ENCODE data around the gene TENM3. TPM values are rescaled to one million over a fixed set of nuclear protein-coding genes. Genes with fewer than 3 reads are reported as not detected.

TENM3 gene
- total and polyA plus RNA-seq, 7 experiments from 2014 or later: not detected

DNA sequence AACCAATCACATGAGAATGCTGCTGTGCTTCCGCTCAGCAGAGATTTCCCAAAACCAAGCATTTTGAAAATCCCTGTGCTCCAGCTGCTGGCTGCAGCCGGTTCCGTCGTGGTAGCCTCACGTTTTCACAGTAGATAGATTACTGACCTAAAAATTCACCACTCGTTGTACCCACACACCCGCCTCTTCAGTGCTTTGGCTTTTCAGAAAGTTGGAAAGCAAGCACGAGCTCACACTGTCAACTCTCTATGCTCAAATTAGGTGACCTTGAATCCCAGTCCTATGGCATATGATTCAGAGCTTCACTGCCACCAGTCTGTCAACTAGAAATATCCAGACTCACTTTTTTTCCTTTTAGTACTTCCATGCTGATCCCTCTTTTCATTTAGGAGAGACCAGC, 505.1 kb downstream of the TENM3 start:
- no peak overlapping the region for H3K4me3 ChIP-seq (ENCODE audit: low read length)
- H3K27ac ChIP-seq (ENCODE audit: low read depth, low read length): no peak overlapping the region
- no peak for DNase-seq
- Mint-ChIP-seq H3K27me3 (peaks cover 3 to 18% (median 11%) of the 10 kb centered on the region in 5 donors), H3K4me1 (no peaks in the 10 kb centered on the region), H3K9me3 (peaks cover 0 to 3% (median 0%) of the 10 kb centered on the region in 11 donors), H3K36me3 (no peaks in the 10 kb centered on the region), H3K4me3 (no peak overlapping the region), H3K27ac (no peak overlapping the region)
- no peaks in the 10 kb centered on the region for H3K36me3 ChIP-seq (ENCODE audit: control insufficient read depth in 2 of 3, insufficient read depth in 3 of 3, low read length in 3 of 3)
- no peak for ATAC-seq
- intact Hi-C loops (cut with micrococcal nuclease): no loop called here
- no peaks in the 10 kb centered on the region for H3K27me3 ChIP-seq (ENCODE audit: control insufficient read depth in 2 of 2, insufficient read depth in 2 of 2, low read length in 2 of 2)
- POLR2A ChIA-PET: no interaction called here
- H3K9me3 ChIP-seq (ENCODE audit: control insufficient read depth in 2 of 3, low read length in 3 of 3): no peaks in the 10 kb centered on the region
- H3K4me1 ChIP-seq (ENCODE audit: control insufficient read depth in 2 of 2, insufficient read depth in 2 of 2, low read length in 2 of 2): no peaks in the 10 kb centered on the region
- CTCF ChIA-PET: no interaction called here

DNA sequence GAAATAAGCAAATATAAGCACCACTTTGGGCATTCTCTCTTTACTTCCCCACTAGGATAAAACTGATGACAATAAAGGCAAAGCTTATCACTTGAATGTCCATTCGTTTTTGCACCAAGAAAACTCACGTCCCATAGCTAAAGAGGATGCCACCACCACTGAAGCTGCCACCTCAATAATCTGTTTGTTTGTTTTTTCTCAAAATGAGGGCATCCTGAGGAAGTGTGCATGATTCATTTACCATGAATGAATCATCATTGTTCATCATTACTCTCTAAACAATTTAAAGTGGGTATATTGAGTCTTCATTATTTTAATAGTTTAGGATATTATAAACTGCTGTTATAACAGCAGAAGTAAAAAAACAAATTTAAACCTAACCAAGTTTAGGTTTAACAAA, 505.7 kb downstream of the TENM3 start:
- ATAC-seq (no peak), DNase-seq (no peak)
- Histone ChIP-seq H3K27me3 (ENCODE audit: control insufficient read depth in 2 of 2, insufficient read depth in 2 of 2, low read length in 2 of 2) (no peaks in the 10 kb centered on the region), H3K4me1 (ENCODE audit: control insufficient read depth in 2 of 2, insufficient read depth in 2 of 2, low read length in 2 of 2) (no peaks in the 10 kb centered on the region), H3K36me3 (ENCODE audit: control insufficient read depth in 2 of 3, insufficient read depth in 3 of 3, low read length in 3 of 3) (no peaks in the 10 kb centered on the region), H3K27ac (ENCODE audit: low read depth, low read length) (no peak overlapping the region), H3K9me3 (ENCODE audit: control insufficient read depth in 2 of 3, low read length in 3 of 3) (no peaks in the 10 kb centered on the region), H3K4me3 (ENCODE audit: low read length) (no peak overlapping the region)
- Mint-ChIP-seq H3K4me1 (no peaks in the 10 kb centered on the region), H3K27ac (no peak overlapping the region), H3K36me3 (no peaks in the 10 kb centered on the region), H3K9me3 (peaks cover 0 to 3% (median 0%) of the 10 kb centered on the region in 11 donors), H3K27me3 (peaks cover 3 to 17% (median 11%) of the 10 kb centered on the region in 5 donors), H3K4me3 (no peak overlapping the region)
- POLR2A ChIA-PET: no interaction called here
- intact Hi-C loops (cut with micrococcal nuclease): no loop called here
- CTCF ChIA-PET: no interaction called here

DNA sequence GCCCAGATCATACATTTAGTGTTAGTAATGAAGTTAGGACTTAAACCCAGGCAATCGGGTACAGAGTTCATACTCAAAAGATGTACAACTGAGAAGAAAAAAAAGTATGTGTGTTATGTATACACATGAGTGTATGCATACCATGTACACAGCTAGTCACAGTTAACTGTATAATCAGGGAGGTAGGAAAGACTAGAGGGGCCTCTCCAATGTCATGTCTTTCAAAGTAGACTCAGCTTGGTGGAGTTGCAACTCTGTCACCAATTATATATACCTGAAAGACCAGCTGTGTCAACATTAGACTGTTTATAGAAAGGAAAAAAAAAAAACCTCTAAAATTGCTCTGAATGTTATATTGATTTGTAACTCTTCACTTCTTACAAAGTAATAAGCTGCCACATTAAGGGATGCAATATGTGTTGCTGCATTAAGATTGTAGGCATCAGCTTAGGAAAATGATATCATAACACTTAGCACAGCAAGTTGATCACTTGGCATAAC, 506.5 kb downstream of the TENM3 start:
- intact Hi-C loops (cut with micrococcal nuclease): no loop called here
- Mint-ChIP-seq H3K27ac (no peak overlapping the region), H3K9me3 (peaks cover 0 to 3% (median 0%) of the 10 kb centered on the region in 11 donors), H3K4me3 (no peak overlapping the region), H3K27me3 (peaks cover 3 to 20% (median 11%) of the 10 kb centered on the region in 5 donors), H3K36me3 (no peaks in the 10 kb centered on the region), H3K4me1 (no peaks in the 10 kb centered on the region)
- DNase-seq (no peak), ATAC-seq (no peak)
- ChIA-PET POLR2A (no interaction called here), CTCF (no interaction called here)
- Histone ChIP-seq H3K27ac (ENCODE audit: low read depth, low read length) (no peak overlapping the region), H3K4me3 (ENCODE audit: low read length) (no peak overlapping the region), H3K4me1 (ENCODE audit: control insufficient read depth in 2 of 2, insufficient read depth in 2 of 2, low read length in 2 of 2) (no peaks in the 10 kb centered on the region), H3K9me3 (ENCODE audit: control insufficient read depth in 2 of 3, low read length in 3 of 3) (no peaks in the 10 kb centered on the region), H3K36me3 (ENCODE audit: control insufficient read depth in 2 of 3, insufficient read depth in 3 of 3, low read length in 3 of 3) (no peaks in the 10 kb centered on the region), H3K27me3 (ENCODE audit: control insufficient read depth in 2 of 2, insufficient read depth in 2 of 2, low read length in 2 of 2) (no peaks in the 10 kb centered on the region)

DNA sequence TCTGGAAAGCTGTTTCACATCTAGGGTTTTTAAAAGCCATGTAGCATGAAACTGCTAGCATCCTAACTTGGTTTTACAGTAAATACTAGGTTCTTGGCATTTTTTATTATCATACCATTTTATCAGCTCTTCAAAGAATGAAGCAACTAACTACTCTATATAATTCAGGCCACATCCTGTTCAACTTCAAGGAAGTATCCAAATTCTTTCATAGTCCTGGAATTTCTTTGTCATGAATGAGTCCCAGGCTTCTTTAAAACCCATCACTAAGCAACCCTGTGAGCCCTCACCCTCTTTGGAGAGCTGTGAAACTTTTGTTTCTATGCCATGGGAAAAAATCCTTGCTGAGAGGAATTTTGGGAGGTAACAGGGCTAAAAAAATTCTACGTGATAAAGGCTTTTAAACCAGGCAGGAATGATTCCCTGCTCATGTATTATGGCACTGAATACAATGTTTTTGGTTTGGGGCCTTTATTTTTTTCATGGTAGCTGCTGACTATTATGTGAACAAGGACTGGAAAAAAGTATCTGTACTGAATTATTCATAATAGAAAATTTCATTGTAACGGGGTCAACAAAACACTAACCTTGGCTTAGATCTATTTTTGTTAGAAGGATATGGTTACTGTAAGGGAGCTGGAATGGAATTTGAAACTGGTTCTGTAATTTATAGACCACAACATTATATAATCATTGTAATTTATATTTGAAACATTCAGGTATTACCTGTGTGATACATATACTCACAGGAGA, 509.1 kb downstream of the TENM3 start:
- ATAC-seq (no peak), DNase-seq (no peak)
- CTCF ChIA-PET: no interaction called here
- no peaks in the 10 kb centered on the region for H3K4me1 Mint-ChIP-seq
- intact Hi-C loops (cut with micrococcal nuclease): no loop called here
- Histone ChIP-seq H3K36me3 (ENCODE audit: control insufficient read depth in 2 of 3, insufficient read depth in 3 of 3, low read length in 3 of 3) (no peaks in the 10 kb centered on the region), H3K27me3 (ENCODE audit: control insufficient read depth in 2 of 2, insufficient read depth in 2 of 2, low read length in 2 of 2) (no peaks in the 10 kb centered on the region), H3K9me3 (ENCODE audit: control insufficient read depth in 2 of 3, low read length in 3 of 3) (no peaks in the 10 kb centered on the region), H3K4me3 (ENCODE audit: low read length) (no peak overlapping the region), H3K27ac (ENCODE audit: low read depth, low read length) (no peak overlapping the region), H3K4me1 (ENCODE audit: control insufficient read depth in 2 of 2, insufficient read depth in 2 of 2, low read length in 2 of 2) (no peaks in the 10 kb centered on the region)
- no peak overlapping the region for H3K4me3 Mint-ChIP-seq
- no peak overlapping the region for H3K27ac Mint-ChIP-seq
- H3K27me3 Mint-ChIP-seq: peaks cover 3 to 8% (median 7%) of the 10 kb centered on the region in 5 donors
- H3K36me3 Mint-ChIP-seq: no peaks in the 10 kb centered on the region
- H3K9me3 Mint-ChIP-seq: peaks cover 0 to 2% (median 0%) of the 10 kb centered on the region in 11 donors
- POLR2A ChIA-PET: interaction anchor here (0.6 kb wide), 1 partner anchor 1023 kb away, joined by 3 read pairs; no protein-coding TSS in a partner anchor

DNA sequence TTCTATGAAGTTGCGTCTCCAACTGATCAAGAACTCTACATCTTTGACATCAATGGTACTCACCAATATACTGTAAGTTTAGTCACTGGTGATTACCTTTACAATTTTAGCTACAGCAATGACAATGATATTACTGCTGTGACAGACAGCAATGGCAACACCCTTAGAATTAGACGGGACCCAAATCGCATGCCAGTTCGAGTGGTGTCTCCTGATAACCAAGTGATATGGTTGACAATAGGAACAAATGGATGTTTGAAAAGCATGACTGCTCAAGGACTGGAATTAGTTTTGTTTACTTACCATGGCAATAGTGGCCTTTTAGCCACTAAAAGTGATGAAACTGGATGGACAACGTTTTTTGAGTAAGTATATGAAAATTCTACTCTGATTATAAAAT, 511.7 kb downstream of the TENM3 start:
- H3K9me3 Mint-ChIP-seq: peaks cover 0 to 2% (median 0%) of the 10 kb centered on the region in 11 donors
- Histone ChIP-seq H3K27ac (ENCODE audit: low read depth, low read length) (no peak overlapping the region), H3K9me3 (ENCODE audit: control insufficient read depth in 2 of 3, low read length in 3 of 3) (no peaks in the 10 kb centered on the region), H3K36me3 (ENCODE audit: control insufficient read depth in 2 of 3, insufficient read depth in 3 of 3, low read length in 3 of 3) (no peaks in the 10 kb centered on the region), H3K4me3 (ENCODE audit: low read length) (no peak overlapping the region), H3K27me3 (ENCODE audit: control insufficient read depth in 2 of 2, insufficient read depth in 2 of 2, low read length in 2 of 2) (no peaks in the 10 kb centered on the region), H3K4me1 (ENCODE audit: control insufficient read depth in 2 of 2, insufficient read depth in 2 of 2, low read length in 2 of 2) (no peaks in the 10 kb centered on the region)
- ChIA-PET POLR2A (no interaction called here), CTCF (no interaction called here)
- H3K4me3 Mint-ChIP-seq: no peak overlapping the region
- intact Hi-C loops (cut with micrococcal nuclease): no loop called here
- no peak overlapping the region for H3K27ac Mint-ChIP-seq
- DNase-seq (no peak), ATAC-seq (no peak)
- H3K4me1 Mint-ChIP-seq: no peaks in the 10 kb centered on the region
- no peaks in the 10 kb centered on the region for H3K36me3 Mint-ChIP-seq
- peaks cover 2 to 14% (median 11%) of the 10 kb centered on the region in 5 donors for H3K27me3 Mint-ChIP-seq

DNA sequence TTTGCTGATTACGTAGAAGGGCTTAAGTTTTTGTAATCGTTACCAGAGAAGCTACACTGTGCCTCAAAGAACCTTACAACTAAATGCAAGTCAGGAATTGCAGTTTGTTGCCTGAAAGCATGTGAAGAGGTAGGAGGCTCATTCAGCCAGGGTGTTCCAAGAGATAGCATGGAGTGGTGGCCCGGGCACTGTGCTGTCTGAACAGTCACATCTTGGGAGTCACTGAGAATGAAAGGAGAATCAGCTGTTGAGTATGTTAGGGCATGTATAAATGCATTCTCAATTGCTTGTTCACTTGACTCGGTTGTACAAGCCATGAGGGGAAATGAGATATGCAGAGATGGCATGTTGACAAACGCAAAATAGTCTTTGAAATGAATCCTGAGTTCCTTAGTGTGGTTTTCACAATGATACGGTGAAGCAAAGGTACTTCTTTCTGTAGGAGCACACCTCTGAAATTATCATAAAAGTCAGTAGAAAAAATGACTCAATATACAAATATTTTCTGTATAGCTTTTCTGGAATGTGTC, 513.0 kb downstream of the TENM3 start:
- no peaks in the 10 kb centered on the region for H3K27me3 ChIP-seq (ENCODE audit: control insufficient read depth in 2 of 2, insufficient read depth in 2 of 2, low read length in 2 of 2)
- H3K36me3 Mint-ChIP-seq: no peaks in the 10 kb centered on the region
- no peaks in the 10 kb centered on the region for H3K4me1 Mint-ChIP-seq
- ATAC-seq: no peak
- no peaks in the 10 kb centered on the region for H3K9me3 ChIP-seq (ENCODE audit: control insufficient read depth in 2 of 3, low read length in 3 of 3)
- no peak overlapping the region for H3K4me3 Mint-ChIP-seq
- POLR2A ChIA-PET: no interaction called here
- peaks cover 0 to 18% (median 14%) of the 10 kb centered on the region in 5 donors for H3K27me3 Mint-ChIP-seq
- H3K27ac ChIP-seq (ENCODE audit: low read depth, low read length): no peak overlapping the region
- CTCF ChIA-PET: no interaction called here
- H3K36me3 ChIP-seq (ENCODE audit: control insufficient read depth in 2 of 3, insufficient read depth in 3 of 3, low read length in 3 of 3): no peaks in the 10 kb centered on the region
- H3K4me1 ChIP-seq (ENCODE audit: control insufficient read depth in 2 of 2, insufficient read depth in 2 of 2, low read length in 2 of 2): no peaks in the 10 kb centered on the region
- H3K27ac Mint-ChIP-seq: no peak overlapping the region
- H3K4me3 ChIP-seq (ENCODE audit: low read length): no peak overlapping the region
- peaks cover 0 to 2% (median 0%) of the 10 kb centered on the region in 11 donors for H3K9me3 Mint-ChIP-seq
- intact Hi-C loops (cut with micrococcal nuclease): no loop called here
- no peak for DNase-seq

DNA sequence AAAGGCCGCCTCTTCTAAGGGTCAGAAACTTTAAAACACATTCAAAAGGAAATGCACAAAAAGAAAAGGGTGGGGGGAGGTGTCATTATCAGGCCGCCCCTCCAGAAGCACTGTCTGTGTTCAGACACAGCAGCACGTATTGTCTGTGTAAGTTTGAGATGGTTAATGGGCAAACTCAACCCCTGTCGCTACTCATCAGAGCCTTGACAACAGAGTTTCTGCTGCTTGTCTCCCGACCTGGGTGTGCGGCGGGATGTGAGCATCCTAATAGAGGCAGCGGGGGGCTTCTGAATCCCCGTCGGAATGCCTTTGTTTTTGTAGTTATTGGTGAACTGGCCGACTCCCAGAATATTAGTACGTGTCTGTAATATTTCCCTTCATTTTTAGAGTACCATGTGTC, 515.1 kb downstream of the TENM3 start:
- Histone ChIP-seq H3K4me1 (ENCODE audit: control insufficient read depth in 2 of 2, insufficient read depth in 2 of 2, low read length in 2 of 2) (no peaks in the 10 kb centered on the region), H3K36me3 (ENCODE audit: control insufficient read depth in 2 of 3, insufficient read depth in 3 of 3, low read length in 3 of 3) (no peaks in the 10 kb centered on the region), H3K27me3 (ENCODE audit: control insufficient read depth in 2 of 2, insufficient read depth in 2 of 2, low read length in 2 of 2) (no peaks in the 10 kb centered on the region), H3K9me3 (ENCODE audit: control insufficient read depth in 2 of 3, low read length in 3 of 3) (no peaks in the 10 kb centered on the region), H3K4me3 (ENCODE audit: low read length) (no peak overlapping the region), H3K27ac (ENCODE audit: low read depth, low read length) (no peak overlapping the region)
- DNase-seq: no peak
- peaks cover 0 to 14% (median 11%) of the 10 kb centered on the region in 5 donors for H3K27me3 Mint-ChIP-seq
- no peak for ATAC-seq
- H3K9me3 Mint-ChIP-seq: peaks cover 0 to 2% (median 0%) of the 10 kb centered on the region in 11 donors
- no peaks in the 10 kb centered on the region for H3K36me3 Mint-ChIP-seq
- intact Hi-C loops (cut with micrococcal nuclease): no loop called here
- ChIA-PET POLR2A (no interaction called here), CTCF (no interaction called here)
- no peak overlapping the region for H3K4me3 Mint-ChIP-seq
- no peak overlapping the region for H3K27ac Mint-ChIP-seq
- no peaks in the 10 kb centered on the region for H3K4me1 Mint-ChIP-seq
